ENCODE data around the gene TP53I11.

TP53I11 gene

DNA sequence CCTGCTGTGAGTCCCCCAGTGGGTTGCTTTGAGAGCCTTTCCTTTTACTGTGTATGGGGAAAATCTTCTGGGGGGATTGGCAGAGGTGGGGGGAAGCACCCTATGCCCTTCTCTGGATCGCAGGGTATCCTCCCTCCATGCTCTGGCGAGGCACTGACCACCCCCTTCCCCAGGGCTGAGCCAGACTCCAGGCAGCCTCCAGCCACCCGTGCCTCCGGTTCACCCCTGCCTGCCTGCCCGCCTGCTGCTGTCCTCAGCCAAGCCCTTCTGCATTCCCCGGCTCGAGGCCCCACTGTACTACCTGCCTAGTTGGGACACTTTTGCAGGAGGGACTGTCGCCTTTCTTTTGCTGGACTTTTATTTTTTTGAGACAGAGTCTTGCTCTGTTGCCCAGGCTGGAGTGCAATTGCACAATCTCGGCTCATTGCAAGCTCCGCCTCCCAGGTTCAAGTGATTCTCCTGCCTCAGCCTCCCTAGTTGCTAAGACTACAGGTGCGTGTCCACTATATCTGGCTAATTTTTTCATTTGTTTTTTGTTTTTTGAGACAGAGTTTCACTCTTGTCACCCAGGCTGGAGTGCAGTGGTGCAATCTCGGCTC lies 23.8 kb upstream of the TP53I11 start:
- Histone ChIP-seq H3K4ac (ENCODE audit: low read depth in 1 of 2, low read length in 2 of 2) (no peak overlapping the region), H3K27ac (ENCODE audit: low read length, poor library complexity, severe bottlenecking) (no peak overlapping the region), H3K27me3 (ENCODE audit: control insufficient read depth in 1 of 2, insufficient read depth in 1 of 2, low read length in 2 of 2) (peaks cover 32 to 63% of the 10 kb centered on the region in 2 experiments), H3K9ac (ENCODE audit: low read length) (no peak overlapping the region), H2AFZ (ENCODE audit: low read depth, low read length) (no peak overlapping the region), H3K4me3 (ENCODE audit: insufficient read depth in 1 of 2, low read depth in 1 of 2, low read length in 2 of 2) (no peak overlapping the region), H3K9me3 (ENCODE audit: control insufficient read depth, low read length) (no peaks in the 10 kb centered on the region), H3K18ac (ENCODE audit: low read depth in 1 of 2, low read length in 2 of 2) (no peak overlapping the region), H4K8ac (ENCODE audit: low read length) (no peak overlapping the region), H3K4me2 (ENCODE audit: low read length, poor library complexity, severe bottlenecking) (no peak overlapping the region), H2BK12ac (ENCODE audit: low read length in 2 of 2) (peak overlapping the region in 1 of 2 experiments; percentile 61), H2BK15ac (ENCODE audit: low read depth, poor library complexity, severe bottlenecking) (peak overlapping the region; percentile 6), H3K23ac (ENCODE audit: low read length in 2 of 2) (peak overlapping the region in 1 of 2 experiments; percentile 23), H4K91ac (ENCODE audit: low read length) (peak overlapping the region; percentile 85), H3K36me3 (ENCODE audit: control insufficient read depth in 1 of 2, insufficient read depth in 2 of 2, low read depth in 1 of 2, low read length in 2 of 2) (no peaks in the 10 kb centered on the region), H2BK5ac (ENCODE audit: low read depth, low read length, poor library complexity, severe bottlenecking) (no peak overlapping the region), H2AK5ac (ENCODE audit: low read length, severe bottlenecking) (no peak overlapping the region), H3K14ac (ENCODE audit: low read length in 2 of 2) (no peak overlapping the region), H3K4me1 (ENCODE audit: control insufficient read depth, insufficient read depth, low read depth, low read length) (peaks cover 13% of the 10 kb centered on the region), H3K79me1 (replicated peaks; ENCODE audit: low read length, poor library complexity, severe bottlenecking) (no peaks in the 10 kb centered on the region), H2BK120ac (ENCODE audit: low read depth, low read length) (no peak overlapping the region)
- DNase-seq = no peak
- WGBS = 93% methylated on average over 12 of the region's 12 CpGs

DNA sequence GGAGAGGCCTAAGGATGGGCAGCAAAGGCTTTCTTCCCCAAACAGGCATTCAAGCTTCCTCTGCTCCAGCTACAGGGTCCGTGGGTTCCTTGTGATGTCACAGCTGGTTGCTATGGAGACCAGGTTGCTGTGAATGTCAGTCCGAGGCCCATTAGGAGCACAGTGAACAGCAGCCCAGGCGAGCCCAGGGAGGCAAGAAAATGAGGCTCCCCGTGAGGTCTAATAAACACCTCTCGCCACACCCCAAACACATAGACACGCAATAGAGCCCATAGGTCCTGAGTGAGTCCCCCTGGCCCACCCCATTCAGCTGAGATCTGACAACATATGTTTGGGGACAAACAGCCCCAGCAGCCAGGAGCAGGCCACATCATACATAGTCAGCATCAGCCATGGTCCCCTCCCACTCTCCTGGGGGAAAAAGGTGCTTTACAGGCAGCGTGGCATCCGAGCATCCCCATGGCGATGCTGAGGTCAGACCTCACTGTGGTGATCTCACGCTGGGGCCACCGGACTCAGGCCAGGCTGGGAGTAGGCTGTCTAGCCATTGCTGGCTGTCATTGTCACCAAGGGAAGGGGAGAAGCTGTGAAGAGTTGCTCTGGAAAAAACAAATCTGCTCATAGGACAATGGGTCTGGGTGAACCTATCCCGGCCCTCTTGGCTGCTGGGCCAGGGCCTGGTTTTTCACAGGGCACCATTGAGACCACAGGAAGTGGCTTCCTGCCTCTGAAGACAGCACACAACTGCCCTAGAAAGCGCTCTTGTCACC lies 23.1 kb upstream of the TP53I11 start:
- H3K36me3 ChIP-seq (ENCODE audit: control insufficient read depth in 1 of 2, insufficient read depth in 2 of 2, low read depth in 1 of 2, low read length in 2 of 2) = no peaks in the 10 kb centered on the region
- H3K9me3 ChIP-seq (ENCODE audit: control insufficient read depth, low read length) = no peaks in the 10 kb centered on the region
- H4K91ac ChIP-seq (ENCODE audit: low read length) = peak overlapping the region; percentile 70
- no peak overlapping the region for H3K4me2 ChIP-seq (ENCODE audit: low read length, poor library complexity, severe bottlenecking)
- H2BK5ac ChIP-seq (ENCODE audit: low read depth, low read length, poor library complexity, severe bottlenecking) = no peak overlapping the region
- no peak overlapping the region for H2AK5ac ChIP-seq (ENCODE audit: low read length, severe bottlenecking)
- H2BK15ac ChIP-seq (ENCODE audit: low read depth, poor library complexity, severe bottlenecking) = peak overlapping the region; percentile 41
- DNase-seq = no peak
- H2BK12ac ChIP-seq (ENCODE audit: low read length in 2 of 2) = peak overlapping the region; percentile 44 to 51
- no peak overlapping the region for H4K8ac ChIP-seq (ENCODE audit: low read length)
- no peak overlapping the region for H3K27ac ChIP-seq (ENCODE audit: low read length, poor library complexity, severe bottlenecking)
- no peak overlapping the region for H3K23ac ChIP-seq (ENCODE audit: low read length in 2 of 2)
- H3K4me3 ChIP-seq (ENCODE audit: insufficient read depth in 1 of 2, low read depth in 1 of 2, low read length in 2 of 2) = no peak overlapping the region
- no peak overlapping the region for H3K4ac ChIP-seq (ENCODE audit: low read depth in 1 of 2, low read length in 2 of 2)
- 77% methylated on average over 13 of the region's 13 CpGs for WGBS
- H3K18ac ChIP-seq (ENCODE audit: low read depth in 1 of 2, low read length in 2 of 2) = no peak overlapping the region
- peaks cover 35 to 58% of the 10 kb centered on the region in 2 experiments for H3K27me3 ChIP-seq (ENCODE audit: control insufficient read depth in 1 of 2, insufficient read depth in 1 of 2, low read length in 2 of 2)
- H3K9ac ChIP-seq (ENCODE audit: low read length) = no peak overlapping the region
- H3K79me1 ChIP-seq (replicated peaks; ENCODE audit: low read length, poor library complexity, severe bottlenecking) = no peaks in the 10 kb centered on the region
- no peak overlapping the region for H2AFZ ChIP-seq (ENCODE audit: low read depth, low read length)
- H3K4me1 ChIP-seq (ENCODE audit: control insufficient read depth, insufficient read depth, low read depth, low read length) = peaks cover 11% of the 10 kb centered on the region
- no peak overlapping the region for H3K14ac ChIP-seq (ENCODE audit: low read length in 2 of 2)
- no peak overlapping the region for H2BK120ac ChIP-seq (ENCODE audit: low read depth, low read length)

DNA sequence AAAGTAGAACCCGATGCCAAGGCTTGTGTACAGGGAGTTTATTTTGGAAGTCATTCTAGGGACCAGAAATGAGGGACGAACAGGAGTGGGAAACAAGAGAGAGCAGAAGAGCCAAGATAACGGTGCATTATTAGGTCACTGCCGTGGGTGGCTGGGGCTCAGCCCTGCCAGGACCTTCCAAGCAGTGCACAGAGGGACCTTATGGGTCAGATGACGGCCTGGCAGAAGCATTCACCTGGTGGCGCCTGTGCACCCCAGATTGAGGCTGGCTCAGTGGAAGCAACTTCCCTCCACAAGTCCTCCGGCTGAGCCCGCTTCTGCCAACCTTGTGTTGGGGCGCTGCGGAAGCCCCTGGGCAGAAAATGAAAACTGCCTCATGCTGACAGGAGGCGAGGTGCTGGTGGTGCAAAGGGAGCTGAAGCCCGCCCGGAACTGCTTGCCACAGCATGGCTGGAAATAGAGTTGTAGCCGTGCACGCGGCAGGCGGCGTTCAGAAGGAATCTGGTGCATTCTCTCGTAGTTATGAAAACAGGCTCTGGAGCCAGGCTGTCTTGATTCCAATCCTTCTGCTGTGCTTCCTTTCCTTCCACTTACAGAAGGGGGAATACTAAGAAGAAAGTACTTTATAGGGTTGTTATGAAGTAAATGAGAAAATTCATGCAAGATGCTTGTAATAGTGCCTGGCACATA lies 22.2 kb upstream of the TP53I11 start:
- no peak overlapping the region for H2BK120ac ChIP-seq (ENCODE audit: low read depth, low read length)
- no peaks in the 10 kb centered on the region for H3K36me3 ChIP-seq (ENCODE audit: control insufficient read depth in 1 of 2, insufficient read depth in 2 of 2, low read depth in 1 of 2, low read length in 2 of 2)
- WGBS = 90% methylated on average over 19 of the region's 19 CpGs
- H3K4ac ChIP-seq (ENCODE audit: low read depth in 1 of 2, low read length in 2 of 2) = no peak overlapping the region
- no peak for DNase-seq
- H2AFZ ChIP-seq (ENCODE audit: low read depth, low read length) = no peak overlapping the region
- H3K4me2 ChIP-seq (ENCODE audit: low read length, poor library complexity, severe bottlenecking) = no peak overlapping the region
- no peak overlapping the region for H3K23ac ChIP-seq (ENCODE audit: low read length in 2 of 2)
- no peak overlapping the region for H2AK5ac ChIP-seq (ENCODE audit: low read length, severe bottlenecking)
- H3K27ac ChIP-seq (ENCODE audit: low read length, poor library complexity, severe bottlenecking) = no peak overlapping the region
- peak overlapping the region; percentile 29 for H4K91ac ChIP-seq (ENCODE audit: low read length)
- H3K4me3 ChIP-seq (ENCODE audit: insufficient read depth in 1 of 2, low read depth in 1 of 2, low read length in 2 of 2) = no peak overlapping the region
- H3K18ac ChIP-seq (ENCODE audit: low read depth in 1 of 2, low read length in 2 of 2) = no peak overlapping the region
- no peak overlapping the region for H3K14ac ChIP-seq (ENCODE audit: low read length in 2 of 2)
- no peaks in the 10 kb centered on the region for H3K79me1 ChIP-seq (replicated peaks; ENCODE audit: low read length, poor library complexity, severe bottlenecking)
- no peak overlapping the region for H3K9ac ChIP-seq (ENCODE audit: low read length)
- peaks cover 35 to 58% of the 10 kb centered on the region in 2 experiments for H3K27me3 ChIP-seq (ENCODE audit: control insufficient read depth in 1 of 2, insufficient read depth in 1 of 2, low read length in 2 of 2)
- H2BK15ac ChIP-seq (ENCODE audit: low read depth, poor library complexity, severe bottlenecking) = no peak overlapping the region
- H4K8ac ChIP-seq (ENCODE audit: low read length) = no peak overlapping the region
- no peaks in the 10 kb centered on the region for H3K9me3 ChIP-seq (ENCODE audit: control insufficient read depth, low read length)
- H2BK12ac ChIP-seq (ENCODE audit: low read length in 2 of 2) = no peak overlapping the region
- H2BK5ac ChIP-seq (ENCODE audit: low read depth, low read length, poor library complexity, severe bottlenecking) = no peak overlapping the region
- H3K4me1 ChIP-seq (ENCODE audit: control insufficient read depth, insufficient read depth, low read depth, low read length) = peaks cover 11% of the 10 kb centered on the region

DNA sequence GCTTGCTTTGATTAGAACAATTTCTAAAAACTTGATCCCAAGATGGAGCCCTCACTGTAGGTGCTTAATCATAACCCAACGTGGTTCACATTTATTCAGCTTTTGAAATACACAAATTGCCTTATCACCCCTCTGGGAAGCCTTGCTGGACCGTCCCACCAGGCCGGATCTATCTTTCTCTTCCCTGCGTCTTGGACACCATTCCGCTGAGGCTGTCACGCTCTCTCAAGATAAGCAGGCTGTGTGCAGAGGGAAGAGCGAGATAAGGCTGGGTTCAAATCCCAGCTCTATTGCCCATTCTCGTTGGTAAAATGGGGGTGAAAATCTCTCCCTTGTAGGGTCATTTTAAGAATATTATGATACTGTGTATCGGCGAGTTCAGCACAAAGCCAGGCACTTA lies 20.5 kb upstream of the TP53I11 start:
- Histone ChIP-seq H4K8ac (ENCODE audit: low read length) (no peak overlapping the region), H2BK120ac (ENCODE audit: low read depth, low read length) (no peak overlapping the region), H3K27me3 (ENCODE audit: control insufficient read depth in 1 of 2, insufficient read depth in 1 of 2, low read length in 2 of 2) (peaks cover 30 to 44% of the 10 kb centered on the region in 2 experiments), H3K14ac (ENCODE audit: low read length in 2 of 2) (no peak overlapping the region), H3K27ac (ENCODE audit: low read length, poor library complexity, severe bottlenecking) (no peak overlapping the region), H2BK12ac (ENCODE audit: low read length in 2 of 2) (no peak overlapping the region), H2AFZ (ENCODE audit: low read depth, low read length) (no peak overlapping the region), H3K9me3 (ENCODE audit: control insufficient read depth, low read length) (no peaks in the 10 kb centered on the region), H3K36me3 (ENCODE audit: control insufficient read depth in 1 of 2, insufficient read depth in 2 of 2, low read depth in 1 of 2, low read length in 2 of 2) (no peaks in the 10 kb centered on the region), H3K4me1 (ENCODE audit: control insufficient read depth, insufficient read depth, low read depth, low read length) (peaks cover 7% of the 10 kb centered on the region), H3K4me2 (ENCODE audit: low read length, poor library complexity, severe bottlenecking) (no peak overlapping the region), H2BK15ac (ENCODE audit: low read depth, poor library complexity, severe bottlenecking) (no peak overlapping the region), H3K4ac (ENCODE audit: low read depth in 1 of 2, low read length in 2 of 2) (no peak overlapping the region), H2AK5ac (ENCODE audit: low read length, severe bottlenecking) (no peak overlapping the region), H2BK5ac (ENCODE audit: low read depth, low read length, poor library complexity, severe bottlenecking) (no peak overlapping the region), H3K23ac (ENCODE audit: low read length in 2 of 2) (no peak overlapping the region), H3K18ac (ENCODE audit: low read depth in 1 of 2, low read length in 2 of 2) (no peak overlapping the region), H3K4me3 (ENCODE audit: insufficient read depth in 1 of 2, low read depth in 1 of 2, low read length in 2 of 2) (no peak overlapping the region), H4K91ac (ENCODE audit: low read length) (no peak overlapping the region), H3K9ac (ENCODE audit: low read length) (no peak overlapping the region), H3K79me1 (replicated peaks; ENCODE audit: low read length, poor library complexity, severe bottlenecking) (no peaks in the 10 kb centered on the region)
- DNase-seq = no peak
- WGBS = 91% methylated on average over 10 of the region's 10 CpGs
